ENCODE results near the gene RMP24.
"Not testable (repeated sequence)": the region's sequence is repeated elsewhere in the genome, so short reads cannot be mapped to it uniquely, and the experiment has no call there.

RMP24 gene

GRCh38 chr18:35967866-35968265, 4.6 kb upstream of the RMP24 start:
- H3K4me3 ChIP-seq (ENCODE audit: low read length); H3K27ac ChIP-seq (ENCODE audit: low read depth, low read length); H3K9me3 ChIP-seq (ENCODE audit: insufficient read depth, low read depth, low read length); H3K36me3 ChIP-seq (ENCODE audit: insufficient read depth, low read length); H3K9ac ChIP-seq (ENCODE audit: low read depth, low read length); H3K4me1 ChIP-seq (ENCODE audit: insufficient read depth, low read length); H3K27me3 ChIP-seq (ENCODE audit: insufficient read depth, low read length): not testable (repeated sequence)
- WGBS, result 95% methylated on average over 4 of the region's 4 CpGs

- Histone ChIP-seq H3K9ac (ENCODE audit: low read depth, low read length) (no peak overlapping the region), H3K27ac (ENCODE audit: low read depth, low read length) (no peak overlapping the region), H3K27me3 (ENCODE audit: insufficient read depth, low read length) (no peaks in the 10 kb centered on the region), H3K4me3 (ENCODE audit: low read length) (no peak overlapping the region), H3K4me1 (ENCODE audit: insufficient read depth, low read length) (0 out of 2 replicates have a peak, but pooled peaks cover 6% of the 10 kb centered on the region), H3K36me3 (ENCODE audit: insufficient read depth, low read length) (no peaks in the 10 kb centered on the region), H3K9me3 (ENCODE audit: insufficient read depth, low read depth, low read length) (no peaks in the 10 kb centered on the region)
- 92% methylated on average over 9 of the region's 9 CpGs for WGBS
Measured at GRCh38 chr18:35968278-35968880, 4.1 kb upstream of the RMP24 start.

GRCh38 chr18:35969676-35970075, 2.8 kb upstream of the RMP24 start:
- Histone ChIP-seq H3K36me3 (ENCODE audit: insufficient read depth, low read length) (peaks cover 10% of the 10 kb centered on the region), H3K9ac (ENCODE audit: low read depth, low read length) (no peak overlapping the region), H3K9me3 (ENCODE audit: insufficient read depth, low read depth, low read length) (no peaks in the 10 kb centered on the region), H3K27me3 (ENCODE audit: insufficient read depth, low read length) (no peaks in the 10 kb centered on the region), H3K4me3 (ENCODE audit: low read length) (no peak overlapping the region), H3K27ac (ENCODE audit: low read depth, low read length) (no peak overlapping the region), H3K4me1 (ENCODE audit: insufficient read depth, low read length) (0 out of 2 replicates have a peak, but pooled peaks cover 8% of the 10 kb centered on the region)

GRCh38 chr18:35971661-35972196, 750 bp upstream of the RMP24 start:
- peaks cover 31% of the 10 kb centered on the region for H3K36me3 ChIP-seq (ENCODE audit: insufficient read depth, low read length)
- 48% methylated on average over 15 of the region's 15 CpGs for WGBS
- H3K9ac ChIP-seq (ENCODE audit: low read depth, low read length), result peak overlapping the region; percentile 77
- H3K9me3 ChIP-seq (ENCODE audit: insufficient read depth, low read depth, low read length), result no peaks in the 10 kb centered on the region
- H3K4me1 ChIP-seq (ENCODE audit: insufficient read depth, low read length), result 0 out of 2 replicates have a peak, but pooled peaks cover 8% of the 10 kb centered on the region
- H3K4me3 ChIP-seq (ENCODE audit: low read length), result peak overlapping the region; percentile 98
- H3K27ac ChIP-seq (ENCODE audit: low read depth, low read length), result peak overlapping the region; percentile 79
- no peaks in the 10 kb centered on the region for H3K27me3 ChIP-seq (ENCODE audit: insufficient read depth, low read length)

GRCh38 chr18:35973650-35974049, 1.2 kb downstream of the RMP24 start:
- Histone ChIP-seq H3K9ac (ENCODE audit: low read depth, low read length) (no peak overlapping the region), H3K27me3 (ENCODE audit: insufficient read depth, low read length) (no peaks in the 10 kb centered on the region), H3K27ac (ENCODE audit: low read depth, low read length) (no peak overlapping the region), H3K4me3 (ENCODE audit: low read length) (peak overlapping the region; percentile 98), H3K36me3 (ENCODE audit: insufficient read depth, low read length) (peaks cover 50% of the 10 kb centered on the region), H3K4me1 (ENCODE audit: insufficient read depth, low read length) (0 out of 2 replicates have a peak, but pooled peaks cover 8% of the 10 kb centered on the region), H3K9me3 (ENCODE audit: insufficient read depth, low read depth, low read length) (no peaks in the 10 kb centered on the region)
- WGBS, result 95% methylated on average over 12 of the region's 12 CpGs

GRCh38 chr18:35974181-35974580, 1.7 kb downstream of the RMP24 start:
- H3K4me3 ChIP-seq (ENCODE audit: low read length), result peak overlapping the region; percentile 98; the same call in 1 of the 2 replicates
- H3K9me3 ChIP-seq (ENCODE audit: insufficient read depth, low read depth, low read length), result no peaks in the 10 kb centered on the region
- 94% methylated on average over 3 of the region's 3 CpGs for WGBS
- peaks cover 55% of the 10 kb centered on the region for H3K36me3 ChIP-seq (ENCODE audit: insufficient read depth, low read length)
- H3K27ac ChIP-seq (ENCODE audit: low read depth, low read length), result no peak overlapping the region
- no peaks in the 10 kb centered on the region for H3K27me3 ChIP-seq (ENCODE audit: insufficient read depth, low read length)
- H3K9ac ChIP-seq (ENCODE audit: low read depth, low read length), result no peak overlapping the region
- 0 out of 2 replicates have a peak, but pooled peaks cover 8% of the 10 kb centered on the region for H3K4me1 ChIP-seq (ENCODE audit: insufficient read depth, low read length)

- H3K9ac ChIP-seq (ENCODE audit: low read depth, low read length), result no peak overlapping the region
- H3K27ac ChIP-seq (ENCODE audit: low read depth, low read length), result no peak overlapping the region
- H3K4me3 ChIP-seq (ENCODE audit: low read length), result no peak overlapping the region
- H3K27me3 ChIP-seq (ENCODE audit: insufficient read depth, low read length), result no peaks in the 10 kb centered on the region
- H3K9me3 ChIP-seq (ENCODE audit: insufficient read depth, low read depth, low read length), result no peaks in the 10 kb centered on the region
- H3K36me3 ChIP-seq (ENCODE audit: insufficient read depth, low read length), result peaks cover 83% of the 10 kb centered on the region
- no peaks in the 10 kb centered on the region for H3K4me1 ChIP-seq (ENCODE audit: insufficient read depth, low read length)
Measured at GRCh38 chr18:35979112-35979511, 6.6 kb downstream of the RMP24 start.

- Histone ChIP-seq H3K36me3 (ENCODE audit: insufficient read depth, low read length) (peaks cover 53% of the 10 kb centered on the region), H3K4me3 (ENCODE audit: low read length) (no peak overlapping the region), H3K27ac (ENCODE audit: low read depth, low read length) (no peak overlapping the region), H3K9ac (ENCODE audit: low read depth, low read length) (no peak overlapping the region), H3K27me3 (ENCODE audit: insufficient read depth, low read length) (no peaks in the 10 kb centered on the region), H3K4me1 (ENCODE audit: insufficient read depth, low read length) (no peaks in the 10 kb centered on the region), H3K9me3 (ENCODE audit: insufficient read depth, low read depth, low read length) (no peaks in the 10 kb centered on the region)
- no CpG with 5 or more reads among the region's 2 CpGs for WGBS
Measured at GRCh38 chr18:35982409-35983114, 10.1 kb downstream of the RMP24 start.

GRCh38 chr18:35983147-35983546, 10.7 kb downstream of the RMP24 start:
- H3K9me3 ChIP-seq (ENCODE audit: insufficient read depth, low read depth, low read length), result no peaks in the 10 kb centered on the region
- peaks cover 47% of the 10 kb centered on the region for H3K36me3 ChIP-seq (ENCODE audit: insufficient read depth, low read length)
- H3K27me3 ChIP-seq (ENCODE audit: insufficient read depth, low read length), result no peaks in the 10 kb centered on the region
- no peak overlapping the region for H3K4me3 ChIP-seq (ENCODE audit: low read length)
- no peaks in the 10 kb centered on the region for H3K4me1 ChIP-seq (ENCODE audit: insufficient read depth, low read length)
- H3K27ac ChIP-seq (ENCODE audit: low read depth, low read length), result no peak overlapping the region
- no peak overlapping the region for H3K9ac ChIP-seq (ENCODE audit: low read depth, low read length)

GRCh38 chr18:35983818-35984217, 11.3 kb downstream of the RMP24 start:
- no peaks in the 10 kb centered on the region for H3K4me1 ChIP-seq (ENCODE audit: insufficient read depth, low read length)
- H3K27me3 ChIP-seq (ENCODE audit: insufficient read depth, low read length), result no peaks in the 10 kb centered on the region
- no peak overlapping the region for H3K4me3 ChIP-seq (ENCODE audit: low read length)
- no peak overlapping the region for H3K27ac ChIP-seq (ENCODE audit: low read depth, low read length)
- no peaks in the 10 kb centered on the region for H3K9me3 ChIP-seq (ENCODE audit: insufficient read depth, low read depth, low read length)
- no peak overlapping the region for H3K9ac ChIP-seq (ENCODE audit: low read depth, low read length)
- peaks cover 47% of the 10 kb centered on the region for H3K36me3 ChIP-seq (ENCODE audit: insufficient read depth, low read length)
- WGBS, result 95% methylated on average over 5 of the region's 5 CpGs

GRCh38 chr18:35991696-35992095, 19.2 kb downstream of the RMP24 start:
- H3K27ac ChIP-seq (ENCODE audit: low read depth, low read length), result no peak overlapping the region
- H3K4me3 ChIP-seq (ENCODE audit: low read length), result no peak overlapping the region

More at GRCh38 chr18:35991696-35992095, 19.2 kb downstream of the RMP24 start:
- no peaks in the 10 kb centered on the region for H3K4me1 ChIP-seq (ENCODE audit: insufficient read depth, low read length)
- no peaks in the 10 kb centered on the region for H3K27me3 ChIP-seq (ENCODE audit: insufficient read depth, low read length)
- no peak overlapping the region for H3K9ac ChIP-seq (ENCODE audit: low read depth, low read length)
- H3K9me3 ChIP-seq (ENCODE audit: insufficient read depth, low read depth, low read length), result no peaks in the 10 kb centered on the region
- peaks cover 56% of the 10 kb centered on the region for H3K36me3 ChIP-seq (ENCODE audit: insufficient read depth, low read length)

Data from HUES64 (cell line).